Testis (tissue), 2 donors: ENCODE results near the gene GP1BB.

Experiments
- POLR2A ChIP-seq: fragments of 450-650 bp; IDR thresholded peaks from one replicate; pipeline ENCODE4 v1.6.1; 2017; ENCODE audit warnings: antibody characterized with exemption, mild to moderate bottlenecking, moderate library complexity
- TF ChIP-seq, protein P1 (sequence below), 3 experiments: fragments of 450-650 bp in 2 of 3; fragments of 200-600 bp in 1 of 3; sonication (generic) in 1 of 3; IDR thresholded peaks; one replicate each; pipeline ENCODE4 v1.5.1; 2016 to 2019; ENCODE audit warnings: antibody characterized with exemption in 3 of 3, mild to moderate bottlenecking in 2 of 3, moderate library complexity in 1 of 3

DNA sequence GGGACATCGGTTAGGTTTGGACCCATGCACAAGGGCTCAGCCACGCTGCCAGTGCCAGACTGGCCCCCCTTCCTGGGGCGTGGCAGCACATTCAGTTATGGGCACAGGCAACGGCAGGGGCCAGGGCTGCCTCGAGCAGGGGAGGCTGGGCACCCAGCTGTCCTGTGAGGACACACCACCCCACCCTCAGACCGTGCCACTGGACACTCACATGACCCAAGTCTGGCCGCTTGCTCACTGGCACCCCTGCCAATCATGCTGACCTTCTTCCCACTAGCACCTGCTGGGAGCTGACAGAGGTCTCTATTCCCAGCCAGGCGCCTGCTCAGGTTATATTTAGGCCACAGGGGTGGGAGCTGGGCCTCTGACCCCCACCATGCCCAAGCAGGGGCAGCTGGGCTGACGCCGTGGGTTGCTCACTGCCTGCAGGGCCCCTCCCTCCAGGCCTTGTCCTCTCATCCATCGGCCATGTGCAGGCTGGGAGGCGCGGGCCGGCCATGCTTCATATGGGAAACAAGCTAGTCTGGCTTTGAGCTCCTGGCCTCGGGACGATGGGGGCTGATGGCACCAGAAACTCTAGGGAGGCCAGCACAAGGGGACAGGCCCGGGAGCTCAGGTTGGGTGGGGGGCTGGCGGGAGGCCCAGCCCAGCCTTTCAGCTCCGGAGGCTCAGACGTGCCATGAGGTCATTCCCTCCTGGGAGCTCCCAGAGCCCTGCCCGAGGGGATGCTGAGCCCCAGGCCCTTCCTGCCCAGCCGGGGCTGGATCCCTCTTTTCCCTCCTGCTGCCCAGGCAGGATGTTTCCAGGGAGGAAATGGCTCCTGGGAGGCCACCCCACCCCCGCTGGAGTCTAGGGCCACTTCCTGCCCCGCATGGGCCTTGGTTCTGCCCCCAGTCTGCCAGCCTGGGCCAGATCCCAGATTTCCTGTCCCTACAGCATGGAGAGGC is 22.1 kb downstream of the GP1BB start:
- TF ChIP-seq POLR2A: no peak
- TF ChIP-seq, protein P1, sequence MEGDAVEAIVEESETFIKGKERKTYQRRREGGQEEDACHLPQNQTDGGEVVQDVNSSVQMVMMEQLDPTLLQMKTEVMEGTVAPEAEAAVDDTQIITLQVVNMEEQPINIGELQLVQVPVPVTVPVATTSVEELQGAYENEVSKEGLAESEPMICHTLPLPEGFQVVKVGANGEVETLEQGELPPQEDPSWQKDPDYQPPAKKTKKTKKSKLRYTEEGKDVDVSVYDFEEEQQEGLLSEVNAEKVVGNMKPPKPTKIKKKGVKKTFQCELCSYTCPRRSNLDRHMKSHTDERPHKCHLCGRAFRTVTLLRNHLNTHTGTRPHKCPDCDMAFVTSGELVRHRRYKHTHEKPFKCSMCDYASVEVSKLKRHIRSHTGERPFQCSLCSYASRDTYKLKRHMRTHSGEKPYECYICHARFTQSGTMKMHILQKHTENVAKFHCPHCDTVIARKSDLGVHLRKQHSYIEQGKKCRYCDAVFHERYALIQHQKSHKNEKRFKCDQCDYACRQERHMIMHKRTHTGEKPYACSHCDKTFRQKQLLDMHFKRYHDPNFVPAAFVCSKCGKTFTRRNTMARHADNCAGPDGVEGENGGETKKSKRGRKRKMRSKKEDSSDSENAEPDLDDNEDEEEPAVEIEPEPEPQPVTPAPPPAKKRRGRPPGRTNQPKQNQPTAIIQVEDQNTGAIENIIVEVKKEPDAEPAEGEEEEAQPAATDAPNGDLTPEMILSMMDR (IDR thresholded peaks at IDR 0.05): no peak
